PC-3 (cell line): ENCODE measurements around the gene PLCD1. TPM values are rescaled to one million over a fixed set of nuclear protein-coding genes. Genes with fewer than 3 reads are reported as not detected.

ENCODE experiments used
- ATAC-seq: fragments of 200-7000 bp; cut with Tn5 transposase; 2 replicates; pipeline ENCODE4 v1.9.1; 2020; ENCODE audit warnings: mild to moderate bottlenecking, moderate library complexity
- BruUV-seq: library from RNA; stranded (reverse); fragments of 400-500 nt; replicated peaks from 2 replicates; lab custom pipeline; 2021; lab: Mats Ljungman, UMichigan
- CTCF ChIA-PET: fragments of 300-600 bp; sonication (Branson Sonifier 250); formaldehyde crosslinking; loops from one replicate; lab custom pipeline; 2022; ENCODE audit warnings: antibody characterized with exemption; lab: Charles Lee
- POLR2A ChIA-PET: fragments of 300-600 bp; sonication (Branson Sonifier 250); formaldehyde crosslinking; loops from one replicate; lab custom pipeline; 2022; ENCODE audit warnings: antibody characterized with exemption; ENCODE audit not compliant: unreplicated experiment; lab: Charles Lee
- DNase-seq: peaks from one replicate; pipeline ENCODE4 v3.0.0-alpha.2; 2015
- H2AFZ ChIP-seq: fragments of 300-600 bp; sonication (generic); 2 replicates; pipeline ENCODE4 v1.6.0; 2016; ENCODE audit warnings: antibody characterized with exemption, low read length
- H3F3A ChIP-seq: fragments of 300-600 bp; sonication (generic); one replicate; pipeline ENCODE4 v1.6.0; 2017; ENCODE audit warnings: antibody characterized with exemption, low read length, control low read depth, mild to moderate bottlenecking; ENCODE audit not compliant: unreplicated experiment
- H3K27ac ChIP-seq: fragments of 300-600 bp; sonication (generic); 2 replicates; pipeline ENCODE4 v1.5.1; 2016; ENCODE audit warnings: mild to moderate bottlenecking, low read length
- H3K27me3 ChIP-seq: fragments of 300-600 bp; sonication (generic); 2 replicates; pipeline ENCODE4 v1.6.1; 2016; ENCODE audit warnings: low read length, mixed read lengths
- H3K36me3 ChIP-seq: fragments of 300-600 bp; sonication (generic); 2 replicates; pipeline ENCODE4 v1.6.1; 2016; ENCODE audit warnings: low read depth, mixed run types, low read length, mixed read lengths
- H3K4me1 ChIP-seq: fragments of 300-600 bp; sonication (generic); 2 replicates; pipeline ENCODE4 v1.5.1; 2016; ENCODE audit warnings: low read length; ENCODE audit not compliant: insufficient read depth
- H3K4me2 ChIP-seq: fragments of 300-600 bp; sonication (generic); 2 replicates; pipeline ENCODE4 v1.6.0; 2016; ENCODE audit warnings: low read length
- H3K4me3 ChIP-seq: fragments of 300-600 bp; sonication (generic); 2 replicates; pipeline ENCODE4 v1.5.1; 2016; ENCODE audit warnings: mild to moderate bottlenecking, low read length, mixed read lengths
- H3K79me2 ChIP-seq: fragments of 300-600 bp; sonication (generic); 2 replicates; pipeline ENCODE4 v1.6.1; 2017; ENCODE audit warnings: low read length, mixed read lengths
- H3K9ac ChIP-seq: fragments of 300-600 bp; sonication (generic); 2 replicates; pipeline ENCODE4 v1.6.0; 2016; ENCODE audit warnings: mild to moderate bottlenecking, low read length
- H3K9me2 ChIP-seq: fragments of 300-600 bp; sonication (generic); replicated peaks from 2 replicates; pipeline ENCODE4 v1.6.1; 2016; ENCODE audit warnings: mixed run types, low read length, mixed read lengths
- H3K9me3 ChIP-seq: fragments of 300-600 bp; sonication (generic); 2 replicates; pipeline ENCODE4 v1.6.1; 2016; ENCODE audit warnings: low read length, mixed read lengths
- H4K20me1 ChIP-seq: fragments of 300-600 bp; sonication (generic); 2 replicates; pipeline ENCODE4 v1.6.1; 2016; ENCODE audit warnings: low read length, mixed read lengths
- EZH2 ChIP-seq: fragments of 300-600 bp; sonication (generic); IDR thresholded peaks from one replicate; pipeline ENCODE4 v1.6.1; 2017; ENCODE audit warnings: antibody characterized with exemption, mild to moderate bottlenecking, low read length; ENCODE audit not compliant: unreplicated experiment
- EZH2phosphoT487 ChIP-seq: fragments of 300-600 bp; sonication (generic); IDR thresholded peaks from 2 replicates; pipeline ENCODE4 v1.6.1; 2018; ENCODE audit warnings: mild to moderate bottlenecking, antibody characterized with exemption, low read length, borderline replicate concordance
- intact Hi-C: fragments of 100-400 bp; cut with micrococcal nuclease; formaldehyde crosslinking; loops from 2 replicates; pipeline ENCODE4 v1.9.0; 2023
- total RNA-seq: library from RNA; depleted of rRNA; stranded (reverse); fragments of >200 nt; gene quantifications from 2 replicates; pipeline ENCODE4 v1.2.3, GENCODE V29; 2014
- TF ChIP-seq, protein P1 (sequence below): fragments of 300-600 bp; sonication (generic); conservative IDR thresholded peaks from 2 replicates; pipeline ENCODE4 v1.5.1; 2017; ENCODE audit warnings: antibody characterized with exemption, low read depth, mild to moderate bottlenecking, low read length

Gene PLCD1
- total RNA-seq, 1 experiment from 2014 or later, result 18.5 TPM

DNA sequence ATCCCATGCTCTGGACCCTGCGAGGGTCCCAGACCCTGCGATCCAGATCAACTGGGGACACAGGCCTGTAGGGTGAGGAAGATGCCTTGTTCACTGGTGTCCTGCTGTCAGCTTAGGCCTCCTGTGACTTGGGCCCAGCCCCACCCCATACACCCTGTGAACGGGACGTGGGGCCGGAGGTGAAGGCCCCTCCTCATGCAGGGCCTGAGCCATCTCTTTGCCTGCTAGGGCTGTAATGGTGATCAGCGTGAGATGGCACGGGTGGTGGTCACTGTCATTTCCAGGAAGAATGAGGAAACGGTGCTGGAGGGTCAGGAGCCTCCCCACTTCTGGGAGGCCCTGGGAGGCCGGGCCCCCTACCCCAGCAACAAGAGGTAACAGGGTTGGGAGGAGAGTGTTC, 26.5 kb downstream of the PLCD1 start:
- no peak overlapping the region for H3K4me3 ChIP-seq
- no TSS peak for BruUV-seq
- H3K9ac ChIP-seq, result no peak overlapping the region
- no peak overlapping the region for H3K4me2 ChIP-seq
- DNase-seq, result no peak
- POLR2A ChIA-PET, result no interaction called here
- CTCF ChIA-PET, result interaction anchor here (1.2 kb wide), 1 partner anchor 28 kb away, joined by 11 read pairs; no protein-coding TSS in a partner anchor
- H3K36me3 ChIP-seq, result no peaks in the 10 kb centered on the region
- peaks cover 35% of the 10 kb centered on the region for H3K4me1 ChIP-seq
- no peak for ATAC-seq
- intact Hi-C loops, result loop anchor here (10.0 kb wide), 2 partner anchors 452 to 482 kb away; partner anchors contain the start of gene ACVR2B
- H4K20me1 ChIP-seq, result no peaks in the 10 kb centered on the region
- H2AFZ ChIP-seq, result no peak overlapping the region
- no peaks in the 10 kb centered on the region for H3K9me3 ChIP-seq
- no peak for TF ChIP-seq EZH2
- TF ChIP-seq, protein P1, sequence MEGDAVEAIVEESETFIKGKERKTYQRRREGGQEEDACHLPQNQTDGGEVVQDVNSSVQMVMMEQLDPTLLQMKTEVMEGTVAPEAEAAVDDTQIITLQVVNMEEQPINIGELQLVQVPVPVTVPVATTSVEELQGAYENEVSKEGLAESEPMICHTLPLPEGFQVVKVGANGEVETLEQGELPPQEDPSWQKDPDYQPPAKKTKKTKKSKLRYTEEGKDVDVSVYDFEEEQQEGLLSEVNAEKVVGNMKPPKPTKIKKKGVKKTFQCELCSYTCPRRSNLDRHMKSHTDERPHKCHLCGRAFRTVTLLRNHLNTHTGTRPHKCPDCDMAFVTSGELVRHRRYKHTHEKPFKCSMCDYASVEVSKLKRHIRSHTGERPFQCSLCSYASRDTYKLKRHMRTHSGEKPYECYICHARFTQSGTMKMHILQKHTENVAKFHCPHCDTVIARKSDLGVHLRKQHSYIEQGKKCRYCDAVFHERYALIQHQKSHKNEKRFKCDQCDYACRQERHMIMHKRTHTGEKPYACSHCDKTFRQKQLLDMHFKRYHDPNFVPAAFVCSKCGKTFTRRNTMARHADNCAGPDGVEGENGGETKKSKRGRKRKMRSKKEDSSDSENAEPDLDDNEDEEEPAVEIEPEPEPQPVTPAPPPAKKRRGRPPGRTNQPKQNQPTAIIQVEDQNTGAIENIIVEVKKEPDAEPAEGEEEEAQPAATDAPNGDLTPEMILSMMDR, result no peak
- no peak for TF ChIP-seq EZH2phosphoT487
- no peaks in the 10 kb centered on the region for H3K27me3 ChIP-seq
- no peaks in the 10 kb centered on the region for H3K9me2 ChIP-seq
- H3F3A ChIP-seq, result no peaks in the 10 kb centered on the region
- H3K79me2 ChIP-seq, result no peaks in the 10 kb centered on the region
- H3K27ac ChIP-seq, result no peak overlapping the region

DNA sequence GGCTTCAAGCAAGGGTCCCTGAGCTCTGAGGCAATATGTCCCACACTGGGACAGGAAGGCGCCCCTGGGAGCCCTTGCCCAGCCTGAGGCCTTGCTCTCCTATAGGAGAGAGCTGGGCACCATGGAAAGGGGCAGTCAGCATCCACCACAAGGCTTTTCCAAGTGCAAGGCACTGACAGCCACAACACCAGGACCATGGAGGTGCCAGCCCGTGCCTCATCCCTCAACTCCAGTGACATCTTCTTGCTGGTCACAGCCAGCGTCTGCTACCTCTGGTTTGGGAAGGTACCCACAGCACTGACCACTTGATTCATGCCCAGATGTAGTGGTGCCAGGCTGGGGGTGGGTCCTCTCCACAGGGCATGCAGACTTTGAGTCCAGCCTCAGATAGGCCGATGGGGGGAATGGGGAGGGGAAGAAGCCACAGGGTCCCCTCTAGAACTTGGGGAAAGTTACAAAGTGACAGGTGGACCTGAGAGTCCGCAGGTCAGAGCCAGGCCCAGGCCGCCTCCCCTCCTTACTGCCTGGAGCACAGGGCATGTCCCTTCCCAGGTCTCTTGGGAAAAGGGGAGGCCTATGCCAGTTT, 27.1 kb downstream of the PLCD1 start:
- no peak overlapping the region for H3K9ac ChIP-seq
- no peak for DNase-seq
- no peaks in the 10 kb centered on the region for H3K9me2 ChIP-seq
- no peak overlapping the region for H3K4me2 ChIP-seq
- no TSS peak for BruUV-seq
- H3K4me3 ChIP-seq, result no peak overlapping the region
- ChIA-PET POLR2A (no interaction called here), CTCF (interaction anchor here (0.6 kb wide), 1 partner anchor 10 kb away, joined by 3 read pairs; no protein-coding TSS in a partner anchor)
- H3K27me3 ChIP-seq, result no peaks in the 10 kb centered on the region
- H3K4me1 ChIP-seq, result peaks cover 35% of the 10 kb centered on the region
- intact Hi-C loops, result loop anchor here (10.0 kb wide), 2 partner anchors 452 to 482 kb away; partner anchors contain the start of gene ACVR2B
- H4K20me1 ChIP-seq, result no peaks in the 10 kb centered on the region
- H2AFZ ChIP-seq, result no peak overlapping the region
- ATAC-seq, result no peak
- H3K27ac ChIP-seq, result no peak overlapping the region
- no peaks in the 10 kb centered on the region for H3K9me3 ChIP-seq
- H3F3A ChIP-seq, result no peaks in the 10 kb centered on the region
- TF ChIP-seq EZH2phosphoT487 (no peak), EZH2 (no peak)
- TF ChIP-seq, protein P1, result no peak
- no peaks in the 10 kb centered on the region for H3K79me2 ChIP-seq
- H3K36me3 ChIP-seq, result no peaks in the 10 kb centered on the region
